GM21717 (cell line): Measurements from ENCODE around the gene TMEM192.
"Not testable (repeated sequence)": the region's sequence is repeated elsewhere in the genome, so short reads cannot be mapped to it uniquely, and the experiment has no call there.

Experiments
- ATAC-seq: cut with Tn5 transposase; IDR thresholded peaks from one replicate; pipeline ENCODE4 v1.9.1; 2021; ENCODE audit warnings: mild to moderate bottlenecking, moderate library complexity; ENCODE audit not compliant: unreplicated experiment

Gene TMEM192

GRCh38 chr4:165112368-165113121, at the start of gene TMEM192:
TSS of gene TMEM192 (minus strand) at chr4:165112860. CDS start at chr4:165112773, 87 bp downstream.
- peak; percentile 98 for ATAC-seq

GRCh38 chr4:165158762-165159161, 46.1 kb upstream of the TMEM192 start:
- no peak for ATAC-seq

- ATAC-seq: no peak
These were observed 44.2 kb upstream of the TMEM192 start for GRCh38 chr4:165156906-165157305.

- no peak for ATAC-seq
These were observed 41.8 kb upstream of the TMEM192 start for GRCh38 chr4:165154482-165154881.

GRCh38 chr4:165152527-165152926, 39.9 kb upstream of the TMEM192 start:
- no peak for ATAC-seq

GRCh38 chr4:165151734-165152133, 39.1 kb upstream of the TMEM192 start:
- no peak for ATAC-seq

- no peak for ATAC-seq
These were observed 37.9 kb upstream of the TMEM192 start for GRCh38 chr4:165150545-165150944.

- no peak for ATAC-seq
These were observed 26.2 kb upstream of the TMEM192 start for GRCh38 chr4:165138843-165139242.

GRCh38 chr4:165137205-165137604, 24.5 kb upstream of the TMEM192 start:
- ATAC-seq: no peak

GRCh38 chr4:165136529-165136928, 23.9 kb upstream of the TMEM192 start:
- no peak for ATAC-seq

GRCh38 chr4:165133150-165133549, 20.5 kb upstream of the TMEM192 start:
- ATAC-seq: no peak

- peak; percentile 84 for ATAC-seq
These were observed 18.7 kb upstream of the TMEM192 start for GRCh38 chr4:165131247-165131832.

GRCh38 chr4:165129924-165130323, 17.3 kb upstream of the TMEM192 start:
- ATAC-seq: no peak

- ATAC-seq: not testable (repeated sequence)
These were observed 13.3 kb upstream of the TMEM192 start for GRCh38 chr4:165125869-165126499.

GRCh38 chr4:165124488-165124887, 11.8 kb upstream of the TMEM192 start:
- ATAC-seq: no peak

GRCh38 chr4:165118256-165118909, 5.7 kb upstream of the TMEM192 start:
- ATAC-seq: peak; percentile 89

- no peak for ATAC-seq
These were observed 2.6 kb upstream of the TMEM192 start for GRCh38 chr4:165115301-165115700.

GRCh38 chr4:165111906-165112367, 723 bp downstream of the TMEM192 start:
- ATAC-seq: no peak

GRCh38 chr4:165106518-165106917, 6.1 kb downstream of the TMEM192 start:
- no peak for ATAC-seq

- ATAC-seq: no peak
These were observed 11.0 kb downstream of the TMEM192 start for GRCh38 chr4:165101641-165102040.

- ATAC-seq: no peak
These were observed 15.9 kb downstream of the TMEM192 start for GRCh38 chr4:165096776-165097175.
